ENCODE measurements around the gene PEX16.

DNA sequence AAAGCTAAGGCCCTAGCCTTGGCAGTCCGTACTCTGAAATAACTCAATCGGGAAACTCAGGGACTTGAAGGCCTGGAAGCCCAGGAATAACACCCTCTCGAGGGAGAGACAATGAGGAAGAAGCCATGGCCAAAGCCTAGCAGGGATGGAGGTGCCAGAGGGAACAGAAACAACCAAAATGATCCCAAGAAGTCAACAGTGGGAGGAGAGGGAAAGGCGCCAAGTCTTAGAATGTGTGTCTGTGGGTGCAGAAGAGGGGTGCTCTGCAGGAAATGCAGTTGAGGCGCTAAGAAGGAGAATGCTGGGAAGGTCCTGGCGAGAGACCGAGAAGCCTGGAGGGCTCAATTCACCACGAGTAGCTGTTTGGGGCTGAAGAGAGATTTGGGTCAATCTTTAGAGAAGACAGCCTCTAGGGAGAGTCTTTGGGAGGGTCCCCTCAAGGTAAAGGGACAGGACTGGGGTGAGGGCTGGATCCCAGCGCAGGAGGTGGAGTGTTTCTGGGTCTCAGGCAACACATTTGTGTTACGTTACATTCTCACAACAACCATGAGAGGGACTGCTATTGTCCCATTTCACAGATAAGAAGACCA, 33.0 kb downstream of the PEX16 start:
- TF ChIP-seq POLR2A (IDR thresholded peaks at IDR 0.05; ENCODE audit: low read depth, low read length) (no peak), POLR2AphosphoS5 (IDR thresholded peaks at IDR 0.05; ENCODE audit: low read depth, low read length) (no peak), TAF1 (IDR thresholded peaks at IDR 0.05; ENCODE audit: borderline replicate concordance, low read depth, low read length) (no peak)
